Prostate gland (tissue), 2 donors: ENCODE measurements around the gene TRUB1. TPM values are rescaled to one million over a fixed set of nuclear protein-coding genes. Genes with fewer than 3 reads are reported as not detected.

Source experiments
- DNase-seq: peaks from one replicate; pipeline ENCODE4 v3.0.0-alpha.2; 2019; ENCODE audit warnings: low spot score
- H3K27ac ChIP-seq, 2 donors: fragments of 200-600 bp; sonication (generic); 2 replicates each; pipeline ENCODE4 v1.5.1; 2017 to 2019
- H3K27me3 ChIP-seq: fragments of 200-600 bp; sonication (generic); replicated peaks from 2 replicates; pipeline ENCODE4 v1.5.1; 2019; ENCODE audit not compliant: insufficient read depth
- H3K36me3 ChIP-seq, 2 donors: fragments of 200-600 bp; sonication (generic); 1 replicate in 1 of 2; 2 replicates in 1 of 2; pipeline versions ENCODE4 v1.5.1 to v1.8.1; 2017 to 2019
- H3K4me1 ChIP-seq: fragments of 200-600 bp; sonication (generic); replicated peaks from 2 replicates; pipeline ENCODE4 v1.5.1; 2019
- H3K4me3 ChIP-seq, 2 donors: fragments of 200-600 bp; sonication (generic); 2 replicates each; pipeline ENCODE4 v1.5.1; 2017 to 2019
- H3K9me3 ChIP-seq: fragments of 200-600 bp; sonication (generic); 2 replicates; pipeline ENCODE4 v1.5.1; 2017
- CTCF ChIP-seq, 4 experiments: fragments of 200-600 bp in 2 of 4; fragments of 450-650 bp in 2 of 4; sonication (generic) in 2 of 4; IDR thresholded peaks; 1 replicate in 3 of 4; 2 replicates in 1 of 4; pipeline ENCODE4 v1.5.1; 2016 to 2019; ENCODE audit warnings: antibody characterized with exemption in 4 of 4, mild to moderate bottlenecking in 2 of 4, moderate library complexity in 2 of 4
- POLR2A ChIP-seq: fragments of 450-650 bp; IDR thresholded peaks from one replicate; pipeline ENCODE4 v1.6.1; 2016; ENCODE audit warnings: antibody characterized with exemption, mild to moderate bottlenecking
- POLR2AphosphoS5 ChIP-seq: sonication (generic); formaldehyde crosslinking; IDR thresholded peaks from one replicate; pipeline ENCODE4 v1.6.1; 2017; ENCODE audit warnings: antibody characterized with exemption
- WGBS: methylation state at CpG from one replicate; pipeline ENCODE4 v1.1.5; 2018; 5-methylcytosine and 5-hydroxymethylcytosine counted together
- intact Hi-C: fragments of 100-400 bp; cut with DNase I; formaldehyde crosslinking; loops from one replicate; pipeline ENCODE4 v1.14.2; 2022
- total RNA-seq, 2 donors: library from RNA; depleted of rRNA; stranded (reverse); fragments of >200 nt; gene quantifications; one replicate each; pipeline ENCODE4 v1.1.0, GENCODE V29; 2016

The TRUB1 gene
- total RNA-seq, 2 donors from 2014 or later: 24.7 to 29.1 TPM

- 27% methylated on average over 2 of the region's 2 CpGs for WGBS
- no peaks in the 10 kb centered on the region for H3K4me1 ChIP-seq
These were observed 22.7 kb upstream of the TRUB1 start for GRCh38 chr10:114915294-114915693.

DNA sequence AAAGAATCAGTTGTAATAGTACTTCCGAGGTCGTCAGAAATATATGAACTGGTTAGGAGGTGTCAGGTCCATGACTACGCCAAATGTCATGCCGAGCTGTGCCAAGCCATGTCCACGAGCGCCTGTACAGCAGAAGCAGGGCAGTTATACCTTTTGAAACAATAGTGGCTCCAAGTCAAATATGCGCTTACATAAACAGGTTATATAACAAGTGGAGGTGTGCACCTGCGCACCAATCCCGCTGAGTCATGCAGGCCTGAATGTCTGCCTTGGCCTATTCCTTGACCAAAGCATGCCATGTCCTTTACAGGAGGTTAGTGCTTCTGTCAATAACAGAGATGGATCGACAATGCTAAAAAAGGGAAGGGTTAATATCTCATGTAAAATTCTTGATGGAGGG is 21.3 kb upstream of the TRUB1 start:
- H3K27me3 ChIP-seq: no peaks in the 10 kb centered on the region
- 93% methylated on average over 10 of the region's 10 CpGs for WGBS
- H3K9me3 ChIP-seq: no peaks in the 10 kb centered on the region
- no peaks in the 10 kb centered on the region for H3K4me1 ChIP-seq
- DNase-seq: no peak
- no peak overlapping the region for H3K4me3 ChIP-seq
- no peak overlapping the region for H3K27ac ChIP-seq
- intact Hi-C loops: no loop called here
- no peaks in the 10 kb centered on the region for H3K36me3 ChIP-seq
- TF ChIP-seq POLR2AphosphoS5 (no peak), CTCF (IDR thresholded peaks at IDR 0.05) (no peak), POLR2A (no peak)

More at GRCh38 chr10:114915294-114915693, 22.7 kb upstream of the TRUB1 start:
- DNase-seq: no peak
- no peaks in the 10 kb centered on the region for H3K36me3 ChIP-seq
- no peaks in the 10 kb centered on the region for H3K9me3 ChIP-seq
- H3K27me3 ChIP-seq: no peaks in the 10 kb centered on the region
- TF ChIP-seq CTCF (IDR thresholded peaks at IDR 0.05): no peak
- TF ChIP-seq POLR2A: no peak
- no peak for TF ChIP-seq POLR2AphosphoS5
- intact Hi-C loops: no loop called here
- no peak overlapping the region for H3K4me3 ChIP-seq
- H3K27ac ChIP-seq: no peak overlapping the region

- DNase-seq: no peak
- H3K4me1 ChIP-seq: no peaks in the 10 kb centered on the region
- WGBS: 100% methylated on average over 1 of the region's 1 CpG
- no peaks in the 10 kb centered on the region for H3K9me3 ChIP-seq
- no peak overlapping the region for H3K27ac ChIP-seq
- H3K36me3 ChIP-seq: no peaks in the 10 kb centered on the region
- intact Hi-C loops: no loop called here
- no peak for TF ChIP-seq POLR2AphosphoS5
- no peak for TF ChIP-seq CTCF (IDR thresholded peaks at IDR 0.05)
- TF ChIP-seq POLR2A: no peak
- H3K27me3 ChIP-seq: no peaks in the 10 kb centered on the region
- no peak overlapping the region for H3K4me3 ChIP-seq
These were observed 20.5 kb upstream of the TRUB1 start for GRCh38 chr10:114917459-114917858.

GRCh38 chr10:114917927-114918672 is 19.9 kb upstream of the TRUB1 start:
- Histone ChIP-seq H3K4me1 (no peaks in the 10 kb centered on the region), H3K9me3 (no peaks in the 10 kb centered on the region), H3K4me3 (no peak overlapping the region), H3K36me3 (no peaks in the 10 kb centered on the region), H3K27me3 (no peaks in the 10 kb centered on the region), H3K27ac (no peak overlapping the region)
- no peak for DNase-seq
- no peak for TF ChIP-seq POLR2AphosphoS5
- no peak for TF ChIP-seq POLR2A
- TF ChIP-seq CTCF (IDR thresholded peaks at IDR 0.05): no peak
- intact Hi-C loops: no loop called here
- 42% methylated on average over 3 of the region's 3 CpGs for WGBS

- no peaks in the 10 kb centered on the region for H3K36me3 ChIP-seq
- WGBS: 82% methylated on average over 1 of the region's 1 CpG
- TF ChIP-seq POLR2AphosphoS5: no peak
- no peak for TF ChIP-seq CTCF (IDR thresholded peaks at IDR 0.05)
- no peak for TF ChIP-seq POLR2A
- H3K27ac ChIP-seq: no peak overlapping the region
- H3K4me3 ChIP-seq: no peak overlapping the region
- intact Hi-C loops: no loop called here
- H3K27me3 ChIP-seq: no peaks in the 10 kb centered on the region
- no peaks in the 10 kb centered on the region for H3K4me1 ChIP-seq
- H3K9me3 ChIP-seq: no peaks in the 10 kb centered on the region
- DNase-seq: no peak
These were observed 17.5 kb upstream of the TRUB1 start for GRCh38 chr10:114920459-114920858.
